Endodermal cell (in vitro differentiated cells): Measurements from ENCODE around the gene GAS7. TPM values are rescaled to one million over a fixed set of nuclear protein-coding genes. Genes with fewer than 3 reads are reported as not detected.

Experiments
- DNase-seq: peaks from one replicate; pipeline ENCODE4 v3.0.0-alpha.2; 2017
- H3K27ac ChIP-seq: 2 replicates; pipeline ENCODE4 v1.5.1; 2013; ENCODE audit warnings: mild to moderate bottlenecking, low read depth, low read length, moderate library complexity
- H3K27me3 ChIP-seq: 2 replicates; pipeline ENCODE4 v1.6.1; 2013; ENCODE audit warnings: mild to moderate bottlenecking, low read length, moderate library complexity; ENCODE audit not compliant: insufficient read depth, control insufficient read depth, poor library complexity, severe bottlenecking
- H3K36me3 ChIP-seq: 2 replicates; pipeline ENCODE4 v1.7.0; 2013; ENCODE audit warnings: mild to moderate bottlenecking, low read length, moderate library complexity; ENCODE audit not compliant: control insufficient read depth, insufficient read depth
- H3K4me1 ChIP-seq: one replicate; pipeline ENCODE4 v1.7.0; 2013; ENCODE audit warnings: low read length; ENCODE audit not compliant: control insufficient read depth, insufficient read depth
- H3K4me3 ChIP-seq: 2 replicates; pipeline ENCODE4 v1.5.1; 2013; ENCODE audit warnings: mild to moderate bottlenecking, low read length, moderate library complexity
- H3K9ac ChIP-seq: 2 replicates; pipeline ENCODE4 v1.6.1; 2013; ENCODE audit warnings: mild to moderate bottlenecking, low read length, moderate library complexity; ENCODE audit not compliant: poor library complexity, severe bottlenecking; ENCODE audit errors: extremely low read depth
- H3K9me3 ChIP-seq: 2 replicates; pipeline ENCODE4 v1.6.1; 2013; ENCODE audit warnings: mild to moderate bottlenecking, low read length, moderate library complexity; ENCODE audit not compliant: control insufficient read depth
- H3K27ac Mint-ChIP-seq: 2 replicates; pipeline ENCODE4 v1.8.0; 2020; ENCODE audit warnings: mixed read lengths
- H3K27me3 Mint-ChIP-seq: 2 replicates; pipeline ENCODE4 v1.8.0; 2021; ENCODE audit warnings: mild to moderate bottlenecking, mixed read lengths; ENCODE audit not compliant: insufficient read depth
- H3K36me3 Mint-ChIP-seq: 2 replicates; pipeline ENCODE4 v1.8.0; 2020; ENCODE audit warnings: low read depth, mixed read lengths
- H3K4me1 Mint-ChIP-seq: 2 replicates; pipeline ENCODE4 v1.8.0; 2020; ENCODE audit warnings: mixed read lengths
- H3K4me3 Mint-ChIP-seq: 2 replicates; pipeline ENCODE4 v1.8.0; 2020; ENCODE audit warnings: mild to moderate bottlenecking, moderate library complexity, mixed read lengths
- H3K9me3 Mint-ChIP-seq: 2 replicates; pipeline ENCODE4 v1.8.0; 2020; ENCODE audit warnings: mild to moderate bottlenecking, mixed read lengths
- WGBS, 2 experiments: methylation state at CpG; one replicate each; pipeline versions ENCODE4 v1.1.5 to v1.1.7; 2013; ENCODE audit warnings: missing lambda C conversion rate in 2 of 2, mixed read lengths in 1 of 2; ENCODE audit not compliant: insufficient coverage in 1 of 2, insufficient read length in 1 of 2; 5-methylcytosine and 5-hydroxymethylcytosine counted together
- total RNA-seq, 2 donors: library from RNA; stranded (reverse); fragmentation: NEBNext Ultra II Directional in 1 of 2; extraction: Animal tissue kit (Norgen Biotek cat#: 25700) in 1 of 2; gene quantifications; 2 replicates in 1 of 2; 3 replicates in 1 of 2; pipeline ENCODE4 v1.2.1, GENCODE V29; 2021
- TF ChIP-seq, protein P1 (sequence below): fragments of 200-600 bp; sonication (generic); conservative IDR thresholded peaks from 2 replicates; pipeline ENCODE4 v1.5.0; 2021; ENCODE audit warnings: antibody characterized with exemption, mild to moderate bottlenecking

GAS7 gene
- total RNA-seq, 2 donors from 2014 or later = 8.6 to 14.7 TPM

GRCh38 chr17:9987779-9988585 is 210.4 kb downstream of the GAS7 start:
- DNase-seq = peak; percentile 89
- H3K4me3 Mint-ChIP-seq = no peak overlapping the region
- TF ChIP-seq, protein P1, sequence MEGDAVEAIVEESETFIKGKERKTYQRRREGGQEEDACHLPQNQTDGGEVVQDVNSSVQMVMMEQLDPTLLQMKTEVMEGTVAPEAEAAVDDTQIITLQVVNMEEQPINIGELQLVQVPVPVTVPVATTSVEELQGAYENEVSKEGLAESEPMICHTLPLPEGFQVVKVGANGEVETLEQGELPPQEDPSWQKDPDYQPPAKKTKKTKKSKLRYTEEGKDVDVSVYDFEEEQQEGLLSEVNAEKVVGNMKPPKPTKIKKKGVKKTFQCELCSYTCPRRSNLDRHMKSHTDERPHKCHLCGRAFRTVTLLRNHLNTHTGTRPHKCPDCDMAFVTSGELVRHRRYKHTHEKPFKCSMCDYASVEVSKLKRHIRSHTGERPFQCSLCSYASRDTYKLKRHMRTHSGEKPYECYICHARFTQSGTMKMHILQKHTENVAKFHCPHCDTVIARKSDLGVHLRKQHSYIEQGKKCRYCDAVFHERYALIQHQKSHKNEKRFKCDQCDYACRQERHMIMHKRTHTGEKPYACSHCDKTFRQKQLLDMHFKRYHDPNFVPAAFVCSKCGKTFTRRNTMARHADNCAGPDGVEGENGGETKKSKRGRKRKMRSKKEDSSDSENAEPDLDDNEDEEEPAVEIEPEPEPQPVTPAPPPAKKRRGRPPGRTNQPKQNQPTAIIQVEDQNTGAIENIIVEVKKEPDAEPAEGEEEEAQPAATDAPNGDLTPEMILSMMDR = peak; percentile 93

DNA sequence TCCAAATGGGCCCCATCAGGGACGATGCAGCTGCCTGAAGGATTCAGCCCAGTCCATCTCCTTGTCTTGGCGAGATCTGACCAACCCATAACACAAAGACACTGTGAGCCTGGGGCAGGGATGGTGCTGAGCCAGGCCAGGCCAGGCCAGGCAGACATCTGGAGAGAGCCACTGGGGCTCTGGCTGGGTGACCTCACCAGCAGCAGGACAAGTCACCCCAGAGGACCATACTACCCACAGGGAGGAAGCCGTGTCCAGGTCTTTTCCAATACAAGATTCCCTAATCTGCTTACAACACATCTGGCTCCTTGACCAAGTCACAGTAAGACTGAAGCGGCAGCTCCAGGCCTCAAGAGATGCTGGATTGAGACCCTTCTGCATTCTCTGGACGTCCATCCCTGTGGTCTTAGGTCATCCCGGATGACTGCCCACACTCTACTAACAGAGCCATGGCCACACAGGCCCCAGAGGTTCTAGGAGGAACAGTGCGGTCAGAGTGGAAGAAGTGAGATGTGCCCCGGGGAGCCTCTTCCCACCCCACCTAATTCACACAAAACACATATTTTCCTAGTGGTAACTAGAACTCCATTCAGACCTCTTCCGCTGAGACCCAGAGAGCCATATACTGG is 211.5 kb downstream of the GAS7 start:
- no peaks in the 10 kb centered on the region for H3K36me3 ChIP-seq
- H3K4me1 Mint-ChIP-seq = peaks cover 5% of the 10 kb centered on the region
- no peak overlapping the region for H3K4me3 ChIP-seq
- H3K27ac Mint-ChIP-seq = no peak overlapping the region
- peaks cover 4% of the 10 kb centered on the region for H3K36me3 Mint-ChIP-seq
- no peak overlapping the region for H3K27ac ChIP-seq
- H3K4me3 Mint-ChIP-seq = no peak overlapping the region
- no peak overlapping the region for H3K9ac ChIP-seq
- TF ChIP-seq, protein P1 = no peak
- no peaks in the 10 kb centered on the region for H3K27me3 Mint-ChIP-seq
- H3K27me3 ChIP-seq = no peaks in the 10 kb centered on the region
- no peaks in the 10 kb centered on the region for H3K4me1 ChIP-seq
- 87 to 100% methylated on average over 1 to 9 of the region's 9 CpGs for WGBS, 2 experiments
- H3K9me3 ChIP-seq = no peaks in the 10 kb centered on the region
- peaks cover 4% of the 10 kb centered on the region for H3K9me3 Mint-ChIP-seq
- no peak for DNase-seq

More at GRCh38 chr17:9987779-9988585, 210.4 kb downstream of the GAS7 start:
- H3K9me3 ChIP-seq = no peaks in the 10 kb centered on the region
- H3K4me1 ChIP-seq = no peaks in the 10 kb centered on the region
- H3K9me3 Mint-ChIP-seq = peaks cover 8% of the 10 kb centered on the region
- no peaks in the 10 kb centered on the region for H3K27me3 Mint-ChIP-seq
- no peak overlapping the region for H3K27ac ChIP-seq
- H3K9ac ChIP-seq = no peak overlapping the region
- H3K36me3 Mint-ChIP-seq = peaks cover 7% of the 10 kb centered on the region
- H3K4me3 ChIP-seq = no peak overlapping the region
- H3K27ac Mint-ChIP-seq = no peak overlapping the region
- H3K36me3 ChIP-seq = no peaks in the 10 kb centered on the region
- no peaks in the 10 kb centered on the region for H3K27me3 ChIP-seq
- peaks cover 5% of the 10 kb centered on the region for H3K4me1 Mint-ChIP-seq
- WGBS, 2 experiments = 70 to 80% methylated on average over 5 to 7 of the region's 7 CpGs

DNA sequence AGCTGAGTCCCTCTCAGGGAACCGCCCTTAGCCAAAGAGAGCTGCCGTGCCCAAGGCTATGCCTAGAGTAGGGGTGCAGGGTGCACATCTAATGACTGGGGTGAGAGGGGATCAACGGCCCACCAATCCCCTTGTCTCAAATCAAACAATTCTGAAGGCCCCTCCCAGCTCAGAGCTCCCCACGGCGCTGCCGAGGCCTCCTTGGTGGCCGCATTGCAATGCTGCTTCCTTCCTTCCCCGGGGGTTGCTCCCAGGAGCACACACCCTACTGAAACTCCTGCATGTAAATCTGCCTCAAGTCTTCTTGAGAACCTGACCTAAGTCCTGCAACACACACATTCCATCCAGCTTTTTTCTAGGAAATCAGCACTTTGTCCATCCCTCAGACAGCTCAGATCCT is 212.8 kb downstream of the GAS7 start:
- no peaks in the 10 kb centered on the region for H3K36me3 ChIP-seq

More for the DNA sequence above, 212.8 kb downstream of the GAS7 start:
- Mint-ChIP-seq H3K36me3 (peaks cover 4% of the 10 kb centered on the region), H3K27me3 (no peaks in the 10 kb centered on the region), H3K4me3 (no peak overlapping the region), H3K27ac (no peak overlapping the region), H3K4me1 (peaks cover 5% of the 10 kb centered on the region), H3K9me3 (peaks cover 4% of the 10 kb centered on the region)
- no peak overlapping the region for H3K27ac ChIP-seq
- TF ChIP-seq, protein P1 = no peak
- H3K9ac ChIP-seq = no peak overlapping the region
- DNase-seq = no peak
- WGBS, 2 experiments = 94 to 95% methylated on average over 6 to 8 of the region's 8 CpGs
- H3K4me1 ChIP-seq = no peaks in the 10 kb centered on the region
- H3K27me3 ChIP-seq = no peaks in the 10 kb centered on the region
- no peaks in the 10 kb centered on the region for H3K9me3 ChIP-seq
- no peak overlapping the region for H3K4me3 ChIP-seq
